ENCODE results near the gene HBQ1.

Gene HBQ1

DNA sequence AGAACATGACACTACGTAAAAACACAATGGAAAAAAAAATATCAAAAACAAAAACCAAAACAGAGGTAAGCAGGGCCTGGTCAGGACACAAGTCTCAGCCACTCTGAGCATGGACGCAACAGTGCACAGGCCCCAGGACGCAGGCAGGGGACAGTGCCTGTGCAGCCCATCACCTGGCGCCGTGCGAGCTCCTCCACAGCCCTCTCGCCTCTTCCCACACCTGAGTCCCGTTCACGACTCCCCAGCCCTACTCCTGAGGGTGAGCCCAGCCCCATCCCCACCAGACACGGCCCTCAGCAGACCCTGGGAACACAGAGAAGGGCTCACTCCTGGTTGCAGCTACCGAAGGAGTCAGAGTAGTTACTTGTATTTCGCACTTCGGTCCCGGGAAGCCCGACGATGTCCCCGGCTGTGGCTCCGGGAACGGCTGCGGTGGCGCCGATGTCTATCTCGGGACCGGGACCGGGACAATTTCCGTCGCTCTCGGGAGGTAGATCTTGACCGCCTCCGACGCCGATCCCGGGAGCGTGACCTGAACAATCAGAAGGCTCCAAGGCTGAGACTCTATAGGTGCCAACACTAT is 9.4 kb downstream of the HBQ1 start:
- no peak for DNase-seq
- TF ChIP-seq, protein P1, sequence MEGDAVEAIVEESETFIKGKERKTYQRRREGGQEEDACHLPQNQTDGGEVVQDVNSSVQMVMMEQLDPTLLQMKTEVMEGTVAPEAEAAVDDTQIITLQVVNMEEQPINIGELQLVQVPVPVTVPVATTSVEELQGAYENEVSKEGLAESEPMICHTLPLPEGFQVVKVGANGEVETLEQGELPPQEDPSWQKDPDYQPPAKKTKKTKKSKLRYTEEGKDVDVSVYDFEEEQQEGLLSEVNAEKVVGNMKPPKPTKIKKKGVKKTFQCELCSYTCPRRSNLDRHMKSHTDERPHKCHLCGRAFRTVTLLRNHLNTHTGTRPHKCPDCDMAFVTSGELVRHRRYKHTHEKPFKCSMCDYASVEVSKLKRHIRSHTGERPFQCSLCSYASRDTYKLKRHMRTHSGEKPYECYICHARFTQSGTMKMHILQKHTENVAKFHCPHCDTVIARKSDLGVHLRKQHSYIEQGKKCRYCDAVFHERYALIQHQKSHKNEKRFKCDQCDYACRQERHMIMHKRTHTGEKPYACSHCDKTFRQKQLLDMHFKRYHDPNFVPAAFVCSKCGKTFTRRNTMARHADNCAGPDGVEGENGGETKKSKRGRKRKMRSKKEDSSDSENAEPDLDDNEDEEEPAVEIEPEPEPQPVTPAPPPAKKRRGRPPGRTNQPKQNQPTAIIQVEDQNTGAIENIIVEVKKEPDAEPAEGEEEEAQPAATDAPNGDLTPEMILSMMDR (IDR thresholded peaks at IDR 0.05; ENCODE audit: low read depth, low read length, missing control alignments), result no peak
- no peaks in the 10 kb centered on the region for H3K27me3 ChIP-seq (replicated peaks)
- H3K27ac ChIP-seq, result no peak overlapping the region
- in situ Hi-C loops (cut with HindIII; ENCODE audit: low pct_ligation_motif_present, low sequenced_read_pairs), result no loop called here
- peaks cover 77% of the 10 kb centered on the region for H3K36me3 ChIP-seq (replicated peaks)
- no peak overlapping the region for H3K4me3 ChIP-seq (ENCODE audit: low read depth, low read length)

GRCh38 chr16:191831-192230 is 11.6 kb downstream of the HBQ1 start:
- H3K36me3 ChIP-seq (replicated peaks), result peaks cover 89% of the 10 kb centered on the region
- H3K4me3 ChIP-seq (ENCODE audit: low read depth, low read length), result no peak overlapping the region

GRCh38 chr16:192686-193085 is 12.4 kb downstream of the HBQ1 start:
- TF ChIP-seq, protein P1 (IDR thresholded peaks at IDR 0.05; ENCODE audit: low read depth, low read length, missing control alignments), result no peak
- in situ Hi-C loops (cut with HindIII; ENCODE audit: low pct_ligation_motif_present, low sequenced_read_pairs), result no loop called here
- Histone ChIP-seq H3K27ac (no peak overlapping the region), H3K4me3 (ENCODE audit: low read depth, low read length) (no peak overlapping the region), H3K27me3 (replicated peaks) (no peaks in the 10 kb centered on the region), H3K36me3 (replicated peaks) (peaks cover 89% of the 10 kb centered on the region)
- DNase-seq, result no peak

More at GRCh38 chr16:191831-192230, 11.6 kb downstream of the HBQ1 start:
- in situ Hi-C loops (cut with HindIII; ENCODE audit: low pct_ligation_motif_present, low sequenced_read_pairs), result no loop called here
- no peak for DNase-seq
- H3K27me3 ChIP-seq (replicated peaks), result no peaks in the 10 kb centered on the region
- H3K27ac ChIP-seq, result no peak overlapping the region
- TF ChIP-seq, protein P1 (IDR thresholded peaks at IDR 0.05; ENCODE audit: low read depth, low read length, missing control alignments), result no peak

- in situ Hi-C loops (cut with HindIII; ENCODE audit: low pct_ligation_motif_present, low sequenced_read_pairs), result no loop called here
- DNase-seq, result no peak
- TF ChIP-seq, protein P1 (IDR thresholded peaks at IDR 0.05; ENCODE audit: low read depth, low read length, missing control alignments), result no peak
- no peaks in the 10 kb centered on the region for H3K27me3 ChIP-seq (replicated peaks)
- no peak overlapping the region for H3K27ac ChIP-seq
- H3K4me3 ChIP-seq (ENCODE audit: low read depth, low read length), result no peak overlapping the region
- peaks cover 91% of the 10 kb centered on the region for H3K36me3 ChIP-seq (replicated peaks)
Observed at GRCh38 chr16:193441-193840, 13.2 kb downstream of the HBQ1 start.

DNA sequence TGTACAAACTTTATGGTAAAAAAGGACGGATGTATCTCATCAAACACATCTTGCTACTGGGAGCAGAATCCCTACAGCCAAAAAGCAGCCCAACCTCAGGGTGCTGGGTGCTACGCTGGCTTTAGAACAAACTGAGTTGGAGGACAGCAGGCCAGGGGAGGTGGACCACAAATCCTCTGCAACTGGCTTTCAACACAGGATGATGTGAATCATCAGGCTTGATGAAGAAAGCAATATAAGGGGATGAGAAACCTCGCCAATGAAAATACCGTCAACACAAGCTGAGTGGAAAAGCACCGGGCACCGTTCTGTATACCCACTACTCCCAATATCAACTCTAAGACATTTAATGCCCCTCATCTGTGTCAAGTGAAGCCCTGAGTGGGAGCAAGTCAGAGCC is 14.3 kb downstream of the HBQ1 start:
- peaks cover 89% of the 10 kb centered on the region for H3K36me3 ChIP-seq (replicated peaks)

More for the DNA sequence above, 14.3 kb downstream of the HBQ1 start:
- in situ Hi-C loops (cut with HindIII; ENCODE audit: low pct_ligation_motif_present, low sequenced_read_pairs), result no loop called here
- DNase-seq, result peak; percentile 27
- no peak overlapping the region for H3K4me3 ChIP-seq (ENCODE audit: low read depth, low read length)
- no peak overlapping the region for H3K27ac ChIP-seq
- no peaks in the 10 kb centered on the region for H3K27me3 ChIP-seq (replicated peaks)
- TF ChIP-seq, protein P1 (IDR thresholded peaks at IDR 0.05; ENCODE audit: low read depth, low read length, missing control alignments), result no peak

Data from brain microvascular endothelial cell (primary cell).